ENCODE results near the gene IL16. TPM values are rescaled to one million over a fixed set of nuclear protein-coding genes. Genes with fewer than 3 reads are reported as not detected.
"Not testable (repeated sequence)": the region's sequence is repeated elsewhere in the genome, so short reads cannot be mapped to it uniquely, and the experiment has no call there.

The IL16 gene
- polyA plus RNA-seq, 1 experiment: 0.01 TPM

GRCh38 chr15:81326466-81327212, 130.0 kb downstream of the IL16 start:
- Histone ChIP-seq H3K4me3 (ENCODE audit: low read depth, low read length) (no peak overlapping the region), H3K36me3 (ENCODE audit: control insufficient read depth, insufficient read depth, low read length) (peaks cover 2% of the 10 kb centered on the region; the same call in 1 of the 2 replicates), H3K27me3 (ENCODE audit: control insufficient read depth, insufficient read depth, low read length) (no peaks in the 10 kb centered on the region)
- CTCF ChIA-PET: interaction anchor here (0.9 to 2.3 kb wide), 8 partner anchors 8 to 140 kb away, joined by 3 to 14 read pairs (median 4); no protein-coding TSS in a partner anchor
- no peak for TF ChIP-seq CTCF (IDR thresholded peaks at IDR 0.05; ENCODE audit: insufficient read depth, low read depth, low read length)
- no peak for DNase-seq (ENCODE audit: low read depth)
- POLR2A ChIA-PET: interaction anchor here (0.6 to 1.4 kb wide), 2 partner anchors 14 to 201 kb away, joined by 3 to 6 read pairs; no protein-coding TSS in a partner anchor

GRCh38 chr15:81327516-81327915, 130.8 kb downstream of the IL16 start:
- no peak overlapping the region for H3K4me3 ChIP-seq (ENCODE audit: low read depth, low read length)
- peak; percentile 80 for DNase-seq (ENCODE audit: low read depth)
- TF ChIP-seq CTCF (IDR thresholded peaks at IDR 0.05; ENCODE audit: insufficient read depth, low read depth, low read length): no peak
- H3K36me3 ChIP-seq (ENCODE audit: control insufficient read depth, insufficient read depth, low read length): no peaks in the 10 kb centered on the region
- ChIA-PET POLR2A (interaction anchor here (1.4 kb wide), 1 partner anchor 15 kb away, joined by 6 read pairs; no protein-coding TSS in a partner anchor), CTCF (interaction anchor here (0.7 to 2.3 kb wide), 12 partner anchors 9 to 172 kb away, joined by 3 to 14 read pairs (median 4); no protein-coding TSS in a partner anchor)
- H3K27me3 ChIP-seq (ENCODE audit: control insufficient read depth, insufficient read depth, low read length): peaks cover 1% of the 10 kb centered on the region; the same call in 1 of the 2 replicates

DNA sequence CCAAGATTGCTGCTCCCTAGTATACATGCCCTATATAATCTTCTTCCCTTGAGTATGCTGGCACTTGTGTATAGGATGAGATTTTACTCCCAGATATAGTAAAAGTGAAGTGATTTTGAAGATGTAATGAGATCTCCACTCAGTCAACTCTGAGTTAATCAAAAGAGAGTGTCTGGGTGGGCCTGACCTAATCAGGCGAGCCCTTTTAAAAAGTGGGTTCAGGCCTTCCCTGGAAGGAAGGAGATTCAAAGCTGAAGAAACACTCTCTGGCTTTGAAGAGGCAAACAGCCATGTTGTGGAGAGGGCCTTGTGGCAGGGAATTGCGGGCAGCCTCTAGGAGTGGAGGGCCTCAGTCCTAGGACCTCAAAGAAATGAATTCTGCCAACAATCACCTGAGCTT, 132.8 kb downstream of the IL16 start:
- POLR2A ChIA-PET: no interaction called here
- no peak for TF ChIP-seq CTCF (IDR thresholded peaks at IDR 0.05; ENCODE audit: insufficient read depth, low read depth, low read length)
- DNase-seq (ENCODE audit: low read depth): no peak
- Histone ChIP-seq H3K27me3 (ENCODE audit: control insufficient read depth, insufficient read depth, low read length) (peaks cover 1% of the 10 kb centered on the region; the same call in 1 of the 2 replicates), H3K4me3 (ENCODE audit: low read depth, low read length) (no peak overlapping the region), H3K36me3 (ENCODE audit: control insufficient read depth, insufficient read depth, low read length) (no peaks in the 10 kb centered on the region)
- CTCF ChIA-PET: interaction anchor here (1.5 to 2.4 kb wide), 2 partner anchors 63 to 72 kb away, joined by 5 to 9 read pairs; no protein-coding TSS in a partner anchor

DNA sequence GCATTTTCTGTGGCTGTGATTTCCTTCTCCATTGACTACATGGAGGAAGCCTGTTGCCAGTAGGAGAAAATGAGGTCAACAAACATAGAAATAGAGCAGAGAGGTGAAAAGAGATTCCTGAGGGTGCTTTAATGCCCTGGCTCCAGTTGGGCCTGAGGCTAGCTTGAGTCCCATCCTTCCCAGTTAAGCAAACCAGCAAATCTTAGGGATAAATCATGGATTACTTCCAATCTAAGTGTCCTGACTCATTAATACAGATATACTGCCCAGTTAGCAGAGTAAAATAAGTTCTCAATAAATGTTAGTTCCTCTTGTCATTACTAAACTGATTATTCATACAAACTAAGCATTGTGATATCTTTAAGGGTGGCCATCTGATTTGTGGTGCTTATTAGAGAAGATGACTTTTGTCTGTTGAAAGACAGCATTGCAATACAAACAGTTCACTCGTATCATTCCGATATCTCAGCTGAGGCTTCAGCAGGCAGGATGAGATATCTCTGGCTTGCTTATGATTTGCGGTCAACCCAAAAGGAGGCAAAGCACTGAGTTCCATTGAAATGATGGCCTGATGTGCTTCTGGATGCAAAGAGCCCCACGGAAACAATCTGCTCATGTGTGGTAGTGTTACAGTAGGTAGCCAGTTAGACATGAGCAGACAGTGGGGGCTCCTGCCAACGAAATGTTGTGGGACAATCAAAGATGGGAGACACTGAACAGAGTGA, 133.8 kb downstream of the IL16 start:
- no peak for DNase-seq (ENCODE audit: low read depth)
- Histone ChIP-seq H3K4me3 (ENCODE audit: low read depth, low read length) (no peak overlapping the region), H3K27me3 (ENCODE audit: control insufficient read depth, insufficient read depth, low read length) (peaks cover 1% of the 10 kb centered on the region; the same call in 1 of the 2 replicates), H3K36me3 (ENCODE audit: control insufficient read depth, insufficient read depth, low read length) (no peaks in the 10 kb centered on the region)
- ChIA-PET CTCF (interaction anchor here (2.4 to 3.1 kb wide), 2 partner anchors 55 to 64 kb away, joined by 9 to 14 read pairs; no protein-coding TSS in a partner anchor), POLR2A (no interaction called here)
- no peak for TF ChIP-seq CTCF (IDR thresholded peaks at IDR 0.05; ENCODE audit: insufficient read depth, low read depth, low read length)

DNA sequence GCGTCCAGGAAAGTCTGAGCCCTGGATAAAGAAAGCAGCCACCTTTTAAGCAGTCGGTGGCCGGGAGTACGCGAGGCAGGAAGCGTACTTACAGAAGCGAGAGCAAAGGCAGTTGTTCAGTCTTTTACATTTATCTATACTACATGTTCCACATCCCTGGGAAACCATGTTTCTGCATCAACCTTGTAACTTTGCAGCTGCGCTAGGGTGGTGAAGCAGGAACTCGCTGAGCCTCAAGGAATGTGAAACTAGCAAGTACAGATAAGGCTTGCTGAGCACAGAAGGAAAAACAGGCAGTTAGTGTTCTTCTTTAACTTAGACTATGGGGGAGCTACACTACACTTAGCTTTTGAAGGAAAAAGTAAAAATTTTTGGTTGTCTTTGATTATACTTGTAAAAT, 134.5 kb downstream of the IL16 start:
- H3K4me3 ChIP-seq (ENCODE audit: low read depth, low read length); H3K27me3 ChIP-seq (ENCODE audit: control insufficient read depth, insufficient read depth, low read length); H3K36me3 ChIP-seq (ENCODE audit: control insufficient read depth, insufficient read depth, low read length); POLR2A ChIA-PET; DNase-seq (ENCODE audit: low read depth): not testable (repeated sequence)
- CTCF ChIA-PET: interaction anchor here (2.3 to 3.1 kb wide), 3 partner anchors 56 to 65 kb away, joined by 5 to 14 read pairs (median 9); no protein-coding TSS in a partner anchor
